CD4-positive, alpha-beta memory T cell (primary cell): ENCODE data around the gene TM9SF3. TPM values are rescaled to one million over a fixed set of nuclear protein-coding genes. Genes with fewer than 3 reads are reported as not detected.
"Not testable (repeated sequence)": the region's sequence is repeated elsewhere in the genome, so short reads cannot be mapped to it uniquely, and the experiment has no call there.

Experiments used
- CTCF ChIA-PET: fragments of 350-600 bp; sonication (Branson Sonifier 250); formaldehyde crosslinking; loops from one replicate; lab custom pipeline; 2021; ENCODE audit warnings: inconsistent platforms; ENCODE audit not compliant: partially characterized antibody; lab: Charles Lee
- POLR2A ChIA-PET: fragments of 350-600 bp; sonication (Branson Sonifier 250); formaldehyde crosslinking; loops from one replicate; lab custom pipeline; 2021; ENCODE audit not compliant: partially characterized antibody; lab: Charles Lee
- DNase-seq, 5 donors: peaks; one replicate each; pipeline versions ENCODE4 v3.0.0 to v3.0.0-alpha.2; 2020 to 2022; ENCODE audit warnings: mixed read lengths in 1 of 5
- H3K27ac ChIP-seq: one replicate; pipeline ENCODE4 v1.7.0; 2013; ENCODE audit warnings: low read depth, low read length
- H3K27me3 ChIP-seq: 2 replicates; pipeline ENCODE4 v1.7.0; 2013; ENCODE audit warnings: mild to moderate bottlenecking, low read length, moderate library complexity; ENCODE audit not compliant: insufficient read depth
- H3K36me3 ChIP-seq: 2 replicates; pipeline ENCODE4 v1.7.0; 2013; ENCODE audit warnings: mild to moderate bottlenecking, low read length, moderate library complexity; ENCODE audit not compliant: insufficient read depth
- H3K4me1 ChIP-seq: 2 replicates; pipeline ENCODE4 v1.7.0; 2013; ENCODE audit warnings: mild to moderate bottlenecking, low read length, moderate library complexity; ENCODE audit not compliant: insufficient read depth
- H3K4me3 ChIP-seq, 2 donors: one replicate each; pipeline ENCODE4 v1.7.0; 2013; ENCODE audit warnings: low read length in 2 of 2, mild to moderate bottlenecking in 1 of 2
- H3K9me3 ChIP-seq, 2 donors: one replicate each; pipeline ENCODE4 v1.7.0; 2013; ENCODE audit warnings: low read length in 2 of 2, control low read depth in 1 of 2; ENCODE audit not compliant: control insufficient read depth in 1 of 2
- H3K27ac Mint-ChIP-seq, 7 donors: one replicate each; pipeline ENCODE4 v1.8.0; 2020 to 2021; ENCODE audit warnings: mixed read lengths in 7 of 7, mild to moderate bottlenecking in 6 of 7, inconsistent platforms in 3 of 7, moderate library complexity in 3 of 7
- H3K27me3 Mint-ChIP-seq, 2 donors: one replicate each; pipeline ENCODE4 v1.8.0; 2020 to 2021; ENCODE audit warnings: mixed read lengths in 2 of 2
- H3K36me3 Mint-ChIP-seq, 2 donors: one replicate each; pipeline ENCODE4 v1.8.0; 2020 to 2021; ENCODE audit warnings: mixed read lengths in 2 of 2, inconsistent platforms in 1 of 2, mild to moderate bottlenecking in 1 of 2
- H3K4me1 Mint-ChIP-seq, 4 donors: one replicate each; pipeline ENCODE4 v1.8.0; 2020 to 2021; ENCODE audit warnings: mixed read lengths in 4 of 4, mild to moderate bottlenecking in 1 of 4
- H3K4me3 Mint-ChIP-seq, 8 donors: one replicate each; pipeline ENCODE4 v1.8.0; 2020 to 2021; ENCODE audit warnings: mixed read lengths in 8 of 8, mild to moderate bottlenecking in 7 of 8, moderate library complexity in 6 of 8, inconsistent platforms in 3 of 8
- H3K9me3 Mint-ChIP-seq, 8 donors: one replicate each; pipeline ENCODE4 v1.8.0; 2020 to 2021; ENCODE audit warnings: mixed read lengths in 8 of 8, mild to moderate bottlenecking in 5 of 8, inconsistent platforms in 3 of 8, moderate library complexity in 1 of 8
- intact Hi-C: fragments of 100-400 bp; cut with micrococcal nuclease; formaldehyde crosslinking; loops from one replicate; pipeline ENCODE4 v1.15.1; 2023
- polyA plus RNA-seq, 2 donors: library from polyadenylated mRNA; unstranded; fragments of 300-500 nt; fragmentation: Illumina TruSeq; gene quantifications; one replicate each; pipeline ENCODE4 v1.2.3, GENCODE V29; 2021
- total RNA-seq, 2 experiments: library from RNA; stranded (reverse); gene quantifications; one replicate each; pipeline ENCODE4 v1.2.3, GENCODE V29; 2021

TM9SF3 gene
- total and polyA plus RNA-seq, 4 experiments from 2014 or later, result 74.7 to 125 (median 109) TPM

- CTCF ChIA-PET, result no interaction called here
- no peak for DNase-seq
- H3K36me3 Mint-ChIP-seq, result peaks cover 27 to 34% of the 10 kb centered on the region in 2 donors
- intact Hi-C loops, result no loop called here
- no peak overlapping the region for H3K27ac ChIP-seq
- H3K4me3 ChIP-seq, result no peak overlapping the region
- H3K27me3 Mint-ChIP-seq, result no peaks in the 10 kb centered on the region
- H3K4me1 ChIP-seq, result peaks cover 72% of the 10 kb centered on the region
- peak overlapping the region in 3 of 8 donors; percentile 32 to 43 (median 43) for H3K4me3 Mint-ChIP-seq
- peaks cover 54 to 91% (median 74%) of the 10 kb centered on the region in 4 donors for H3K4me1 Mint-ChIP-seq
- H3K36me3 ChIP-seq, result peaks cover 3% of the 10 kb centered on the region
- POLR2A ChIA-PET, result no interaction called here
- no peaks in the 10 kb centered on the region for H3K9me3 ChIP-seq
- H3K27me3 ChIP-seq, result no peaks in the 10 kb centered on the region
- peak overlapping the region in 1 of 7 donors; percentile 38 for H3K27ac Mint-ChIP-seq
- peaks cover 0 to 2% (median 0%) of the 10 kb centered on the region in 8 donors for H3K9me3 Mint-ChIP-seq
These were observed 8.2 kb downstream of the TM9SF3 start for GRCh38 chr10:96578633-96579032.

- peak overlapping the region in 3 of 8 donors; percentile 3 to 56 (median 43) for H3K4me3 Mint-ChIP-seq
- Histone ChIP-seq H3K36me3 (peaks cover 3% of the 10 kb centered on the region), H3K4me1 (peaks cover 66% of the 10 kb centered on the region), H3K27ac (no peak overlapping the region), H3K4me3 (no peak overlapping the region), H3K27me3 (no peaks in the 10 kb centered on the region), H3K9me3 (no peaks in the 10 kb centered on the region)
- H3K27ac Mint-ChIP-seq, result peak overlapping the region in 2 of 7 donors; percentile 5 to 48
- POLR2A ChIA-PET, result no interaction called here
- intact Hi-C loops, result no loop called here
- H3K27me3 Mint-ChIP-seq, result no peaks in the 10 kb centered on the region
- H3K36me3 Mint-ChIP-seq, result peaks cover 33 to 40% of the 10 kb centered on the region in 2 donors
- CTCF ChIA-PET, result no interaction called here
- peaks cover 55 to 91% (median 74%) of the 10 kb centered on the region in 4 donors for H3K4me1 Mint-ChIP-seq
- no peak for DNase-seq
- peaks cover 0 to 2% (median 0%) of the 10 kb centered on the region in 8 donors for H3K9me3 Mint-ChIP-seq
These were observed 8.8 kb downstream of the TM9SF3 start for GRCh38 chr10:96578022-96578421.

GRCh38 chr10:96577069-96577468, 9.7 kb downstream of the TM9SF3 start:
- H3K4me3 Mint-ChIP-seq, result peak overlapping the region in 4 of 8 donors; percentile 1 to 29 (median 9)
- ChIA-PET POLR2A (no interaction called here), CTCF (no interaction called here)
- Histone ChIP-seq H3K4me1 (peaks cover 59% of the 10 kb centered on the region), H3K27ac (no peak overlapping the region), H3K27me3 (no peaks in the 10 kb centered on the region), H3K36me3 (peaks cover 6% of the 10 kb centered on the region), H3K4me3 (no peak overlapping the region), H3K9me3 (no peaks in the 10 kb centered on the region)
- intact Hi-C loops, result no loop called here
- peaks cover 0 to 2% (median 0%) of the 10 kb centered on the region in 8 donors for H3K9me3 Mint-ChIP-seq
- peak overlapping the region in 2 of 7 donors; percentile 6 to 12 for H3K27ac Mint-ChIP-seq
- H3K36me3 Mint-ChIP-seq, result peaks cover 35 to 48% of the 10 kb centered on the region in 2 donors
- no peaks in the 10 kb centered on the region for H3K27me3 Mint-ChIP-seq
- DNase-seq, result no peak
- peaks cover 57 to 89% (median 77%) of the 10 kb centered on the region in 4 donors for H3K4me1 Mint-ChIP-seq

- H3K9me3 ChIP-seq, result no peaks in the 10 kb centered on the region
- H3K4me1 ChIP-seq, result peaks cover 56% of the 10 kb centered on the region
- POLR2A ChIA-PET, result interaction anchor here (1.0 kb wide), 1 partner anchor 11 kb away, joined by 3 read pairs; no protein-coding TSS in a partner anchor
- Mint-ChIP-seq H3K27me3 (no peaks in the 10 kb centered on the region), H3K36me3 (peaks cover 35 to 54% of the 10 kb centered on the region in 2 donors), H3K9me3 (peaks cover 0 to 2% (median 0%) of the 10 kb centered on the region in 8 donors), H3K4me3 (peak overlapping the region in 3 of 8 donors; percentile 2 to 42 (median 29)), H3K4me1 (peaks cover 56 to 89% (median 76%) of the 10 kb centered on the region in 4 donors), H3K27ac (peak overlapping the region in 1 of 7 donors; percentile 6)
- no peaks in the 10 kb centered on the region for H3K27me3 ChIP-seq
- H3K4me3 ChIP-seq, result no peak overlapping the region
- no peak overlapping the region for H3K27ac ChIP-seq
- intact Hi-C loops, result no loop called here
- DNase-seq, result no peak
- CTCF ChIA-PET, result no interaction called here
- peaks cover 7% of the 10 kb centered on the region for H3K36me3 ChIP-seq
These were observed 10.4 kb downstream of the TM9SF3 start for GRCh38 chr10:96576277-96576980.

GRCh38 chr10:96574564-96574963, 12.2 kb downstream of the TM9SF3 start:
- H3K27me3 ChIP-seq, H3K4me3 ChIP-seq, H3K9me3 ChIP-seq, H3K27ac ChIP-seq, POLR2A ChIA-PET, DNase-seq, H3K9me3 Mint-ChIP-seq, intact Hi-C loops, H3K27me3 Mint-ChIP-seq, H3K36me3 ChIP-seq, CTCF ChIA-PET: not testable (repeated sequence)
- H3K27ac Mint-ChIP-seq, result peak overlapping the region in 1 of 7 donors; percentile 16
- peaks cover 38% of the 10 kb centered on the region for H3K4me1 ChIP-seq
- H3K4me1 Mint-ChIP-seq, result peaks cover 53 to 83% (median 70%) of the 10 kb centered on the region in 4 donors
- H3K4me3 Mint-ChIP-seq, result peak overlapping the region in 2 of 8 donors; percentile 7 to 50
- H3K36me3 Mint-ChIP-seq, result peaks cover 29 to 56% of the 10 kb centered on the region in 2 donors

- peaks cover 0 to 2% (median 0%) of the 10 kb centered on the region in 8 donors for H3K9me3 Mint-ChIP-seq
- Histone ChIP-seq H3K9me3 (no peaks in the 10 kb centered on the region), H3K4me1 (peaks cover 31% of the 10 kb centered on the region), H3K27me3 (no peaks in the 10 kb centered on the region), H3K4me3 (no peak overlapping the region), H3K36me3 (peaks cover 7% of the 10 kb centered on the region), H3K27ac (no peak overlapping the region)
- peaks cover 29 to 66% of the 10 kb centered on the region in 2 donors for H3K36me3 Mint-ChIP-seq
- DNase-seq, result no peak
- H3K4me3 Mint-ChIP-seq, result no peak overlapping the region
- H3K4me1 Mint-ChIP-seq, result peaks cover 53 to 84% (median 69%) of the 10 kb centered on the region in 4 donors
- H3K27ac Mint-ChIP-seq, result no peak overlapping the region
- intact Hi-C loops, result no loop called here
- ChIA-PET CTCF (no interaction called here), POLR2A (no interaction called here)
- no peaks in the 10 kb centered on the region for H3K27me3 Mint-ChIP-seq
These were observed 13.8 kb downstream of the TM9SF3 start for GRCh38 chr10:96573036-96573435.
